Transverse colon (tissue), 4 donors: Measurements from ENCODE around the gene NPC1L1. TPM values are rescaled to one million over a fixed set of nuclear protein-coding genes. Genes with fewer than 3 reads are reported as not detected.

Experiments
- DNase-seq: peaks from one replicate; pipeline ENCODE4 v3.0.0-alpha.2; 2019
- H3K27ac ChIP-seq, 4 donors: fragments of 200-600 bp; sonication (generic); 2 replicates each; pipeline ENCODE4 v1.5.1; 2016 to 2018; ENCODE audit warnings: inconsistent platforms in 4 of 4
- H3K27me3 ChIP-seq: fragments of 200-600 bp; sonication (generic); 2 replicates; pipeline ENCODE4 v1.5.1; 2017; ENCODE audit warnings: inconsistent platforms
- H3K36me3 ChIP-seq, 4 donors: fragments of 200-600 bp; sonication (generic); 2 replicates each; pipeline ENCODE4 v1.5.1; 2017 to 2019; ENCODE audit warnings: inconsistent platforms in 4 of 4
- H3K4me1 ChIP-seq, 4 donors: fragments of 200-600 bp; sonication (generic); 2 replicates each; pipeline ENCODE4 v1.5.1; 2017 to 2020; ENCODE audit warnings: inconsistent platforms in 4 of 4
- H3K4me3 ChIP-seq, 4 donors: fragments of 200-600 bp; sonication (generic); 1 replicate in 1 of 4; 2 replicates in 3 of 4; pipeline versions ENCODE4 v1.5.1 to v1.6.1; 2017 to 2019; ENCODE audit warnings: inconsistent platforms in 4 of 4
- H3K9me3 ChIP-seq, 2 donors: fragments of 200-600 bp; sonication (generic); 2 replicates each; pipeline ENCODE4 v1.5.1; 2017 to 2019; ENCODE audit warnings: inconsistent platforms in 2 of 2
- CTCF ChIP-seq, 5 experiments: fragments of 200-600 bp in 3 of 5; fragments of 450-650 bp in 2 of 5; sonication (generic) in 3 of 5; IDR thresholded peaks; 1 replicate in 2 of 5; 2 replicates in 3 of 5; pipeline ENCODE4 v1.5.1; 2016 to 2017; ENCODE audit warnings: antibody characterized with exemption in 5 of 5, inconsistent platforms in 3 of 5, mild to moderate bottlenecking in 2 of 5, moderate library complexity in 1 of 5
- EP300 ChIP-seq: sonication (generic); formaldehyde crosslinking; IDR thresholded peaks from one replicate; pipeline ENCODE4 v1.6.1; 2017; ENCODE audit warnings: antibody characterized with exemption, low read depth
- POLR2A ChIP-seq: fragments of 450-650 bp; IDR thresholded peaks from one replicate; pipeline ENCODE4 v1.6.1; 2016; ENCODE audit warnings: antibody characterized with exemption, mild to moderate bottlenecking, moderate library complexity
- POLR2AphosphoS5 ChIP-seq, 3 donors: sonication (generic); formaldehyde crosslinking; IDR thresholded peaks; one replicate each; pipeline ENCODE4 v1.6.1; 2016; ENCODE audit warnings: antibody characterized with exemption in 3 of 3
- WGBS, 2 donors: methylation state at CpG; one replicate each; pipeline ENCODE4 v1.1.5; 2018; ENCODE audit warnings: low coverage in 1 of 2; 5-methylcytosine and 5-hydroxymethylcytosine counted together
- in situ Hi-C, 4 donors: fragments of 200-750 bp; cut with MboI; loops; one replicate each; pipeline versions ENCODE4 v1.15.0 to v1.15.1; 2017; ENCODE audit warnings: low sequenced_read_pairs in 3 of 4, low pct_ligation_motif_present in 1 of 4, low pct_unique_long_range_greater_than_20kb in 1 of 4
- intact Hi-C: fragments of 100-400 bp; cut with DNase I; formaldehyde crosslinking; loops from one replicate; pipeline ENCODE4 v1.15.1; 2023; ENCODE audit warnings: low total_unique reads
- total RNA-seq, 4 donors: library from RNA; depleted of rRNA; stranded (reverse); fragments of >200 nt; gene quantifications; one replicate each; pipeline ENCODE4 v1.1.0, GENCODE V29; 2016

The NPC1L1 gene
- total RNA-seq, 4 donors from 2014 or later = 0.48 TPM; not detected in 3

- Histone ChIP-seq H3K4me1 (no peaks in the 10 kb centered on the region), H3K36me3 (no peaks in the 10 kb centered on the region), H3K9me3 (no peaks in the 10 kb centered on the region), H3K27me3 (no peaks in the 10 kb centered on the region), H3K27ac (no peak overlapping the region), H3K4me3 (no peak overlapping the region)
- DNase-seq = no peak
- 90% methylated on average over 27 of the region's 27 CpGs; no CpG with 5 or more reads in 1 of the 2 donors for WGBS, 2 donors
- in situ Hi-C loops = no loop called here
- intact Hi-C loops = no loop called here
- no peak for TF ChIP-seq POLR2A
- no peak for TF ChIP-seq CTCF (IDR thresholded peaks at IDR 0.05)
- TF ChIP-seq EP300 = no peak
These were observed 1.2 kb downstream of the NPC1L1 start for GRCh38 chr7:44539669-44540506.

- 92% methylated on average over 32 of the region's 32 CpGs; no CpG with 5 or more reads in 1 of the 2 donors for WGBS, 2 donors
- Histone ChIP-seq H3K27me3 (no peaks in the 10 kb centered on the region), H3K9me3 (no peaks in the 10 kb centered on the region), H3K4me3 (no peak overlapping the region), H3K27ac (no peak overlapping the region), H3K36me3 (no peaks in the 10 kb centered on the region), H3K4me1 (no peaks in the 10 kb centered on the region)
- in situ Hi-C loops = no loop called here
- intact Hi-C loops = no loop called here
- no peak for TF ChIP-seq EP300
- TF ChIP-seq CTCF (IDR thresholded peaks at IDR 0.05) = no peak
- TF ChIP-seq POLR2A = no peak
- no peak for TF ChIP-seq POLR2AphosphoS5 (IDR thresholded peaks at IDR 0.05)
- DNase-seq = no peak
These were observed 2.1 kb downstream of the NPC1L1 start for GRCh38 chr7:44538798-44539668.

GRCh38 chr7:44538093-44538797, 2.9 kb downstream of the NPC1L1 start:
- Histone ChIP-seq H3K4me3 (no peak overlapping the region), H3K9me3 (no peaks in the 10 kb centered on the region), H3K27ac (no peak overlapping the region), H3K27me3 (no peaks in the 10 kb centered on the region), H3K4me1 (no peaks in the 10 kb centered on the region), H3K36me3 (no peaks in the 10 kb centered on the region)
- 86% methylated on average over 7 to 17 of the region's 17 CpGs for WGBS, 2 donors
- no peak for DNase-seq
- in situ Hi-C loops (no loop called here), intact Hi-C loops (no loop called here)
- TF ChIP-seq POLR2A (no peak), CTCF (IDR thresholded peaks at IDR 0.05) (no peak), EP300 (no peak), POLR2AphosphoS5 (IDR thresholded peaks at IDR 0.05) (no peak)

GRCh38 chr7:44537442-44537841, 3.7 kb downstream of the NPC1L1 start:
- no peaks in the 10 kb centered on the region for H3K36me3 ChIP-seq
- in situ Hi-C loops = no loop called here
- no peaks in the 10 kb centered on the region for H3K27me3 ChIP-seq
- H3K9me3 ChIP-seq = no peaks in the 10 kb centered on the region
- no peak overlapping the region for H3K27ac ChIP-seq
- 94% methylated on average over 6 of the region's 6 CpGs; no CpG with 5 or more reads in 1 of the 2 donors for WGBS, 2 donors
- no peak for DNase-seq
- H3K4me3 ChIP-seq = no peak overlapping the region
- intact Hi-C loops = no loop called here
- no peak for TF ChIP-seq POLR2AphosphoS5 (IDR thresholded peaks at IDR 0.05)
- TF ChIP-seq CTCF (IDR thresholded peaks at IDR 0.05) = no peak
- no peak for TF ChIP-seq EP300
- no peak for TF ChIP-seq POLR2A
- H3K4me1 ChIP-seq = no peaks in the 10 kb centered on the region
